Brain microvascular endothelial cell (primary cell): ENCODE results near the gene TCF4.

Experiments
- DNase-seq: peaks from one replicate; pipeline ENCODE4 v3.0.0-alpha.2; 2020
- H3K27ac ChIP-seq: fragments of 250-450 bp; sonication (Bioruptor Pico); 2 replicates; pipeline ENCODE4 v1.5.1; 2020; ENCODE audit warnings: mild to moderate bottlenecking, moderate library complexity
- H3K27me3 ChIP-seq: fragments of 250-450 bp; sonication (Bioruptor Pico); replicated peaks from 2 replicates; pipeline ENCODE4 v1.5.1; 2020; ENCODE audit warnings: mild to moderate bottlenecking
- H3K36me3 ChIP-seq: fragments of 250-450 bp; sonication (Bioruptor Pico); replicated peaks from 2 replicates; pipeline ENCODE4 v1.5.1; 2020; ENCODE audit warnings: mild to moderate bottlenecking
- H3K4me3 ChIP-seq: 2 replicates; pipeline ENCODE4 v1.5.1; 2011; ENCODE audit warnings: low read depth, mild to moderate bottlenecking, control low read depth, low read length, moderate library complexity
- in situ Hi-C: cut with HindIII; loops from 2 replicates; pipeline ENCODE4 v1.10.0; 2017; ENCODE audit warnings: low sequenced_read_pairs, low pct_ligation_motif_present
- TF ChIP-seq, protein P1 (sequence below): IDR thresholded peaks from 2 replicates; pipeline ENCODE4 v1.5.1; 2011; ENCODE audit warnings: low read depth, mild to moderate bottlenecking, moderate library complexity, low read length, control low read depth, inconsistent platforms; ENCODE audit errors: missing control alignments

The TCF4 gene

GRCh38 chr18:55547705-55548056 is 40.3 kb downstream of the TCF4 start:
- DNase-seq: no peak
- TF ChIP-seq, protein P1, sequence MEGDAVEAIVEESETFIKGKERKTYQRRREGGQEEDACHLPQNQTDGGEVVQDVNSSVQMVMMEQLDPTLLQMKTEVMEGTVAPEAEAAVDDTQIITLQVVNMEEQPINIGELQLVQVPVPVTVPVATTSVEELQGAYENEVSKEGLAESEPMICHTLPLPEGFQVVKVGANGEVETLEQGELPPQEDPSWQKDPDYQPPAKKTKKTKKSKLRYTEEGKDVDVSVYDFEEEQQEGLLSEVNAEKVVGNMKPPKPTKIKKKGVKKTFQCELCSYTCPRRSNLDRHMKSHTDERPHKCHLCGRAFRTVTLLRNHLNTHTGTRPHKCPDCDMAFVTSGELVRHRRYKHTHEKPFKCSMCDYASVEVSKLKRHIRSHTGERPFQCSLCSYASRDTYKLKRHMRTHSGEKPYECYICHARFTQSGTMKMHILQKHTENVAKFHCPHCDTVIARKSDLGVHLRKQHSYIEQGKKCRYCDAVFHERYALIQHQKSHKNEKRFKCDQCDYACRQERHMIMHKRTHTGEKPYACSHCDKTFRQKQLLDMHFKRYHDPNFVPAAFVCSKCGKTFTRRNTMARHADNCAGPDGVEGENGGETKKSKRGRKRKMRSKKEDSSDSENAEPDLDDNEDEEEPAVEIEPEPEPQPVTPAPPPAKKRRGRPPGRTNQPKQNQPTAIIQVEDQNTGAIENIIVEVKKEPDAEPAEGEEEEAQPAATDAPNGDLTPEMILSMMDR: no peak
- H3K27me3 ChIP-seq: no peaks in the 10 kb centered on the region
- H3K4me3 ChIP-seq: no peak overlapping the region
- no peak overlapping the region for H3K27ac ChIP-seq
- in situ Hi-C loops: no loop called here
- H3K36me3 ChIP-seq: no peaks in the 10 kb centered on the region

DNA sequence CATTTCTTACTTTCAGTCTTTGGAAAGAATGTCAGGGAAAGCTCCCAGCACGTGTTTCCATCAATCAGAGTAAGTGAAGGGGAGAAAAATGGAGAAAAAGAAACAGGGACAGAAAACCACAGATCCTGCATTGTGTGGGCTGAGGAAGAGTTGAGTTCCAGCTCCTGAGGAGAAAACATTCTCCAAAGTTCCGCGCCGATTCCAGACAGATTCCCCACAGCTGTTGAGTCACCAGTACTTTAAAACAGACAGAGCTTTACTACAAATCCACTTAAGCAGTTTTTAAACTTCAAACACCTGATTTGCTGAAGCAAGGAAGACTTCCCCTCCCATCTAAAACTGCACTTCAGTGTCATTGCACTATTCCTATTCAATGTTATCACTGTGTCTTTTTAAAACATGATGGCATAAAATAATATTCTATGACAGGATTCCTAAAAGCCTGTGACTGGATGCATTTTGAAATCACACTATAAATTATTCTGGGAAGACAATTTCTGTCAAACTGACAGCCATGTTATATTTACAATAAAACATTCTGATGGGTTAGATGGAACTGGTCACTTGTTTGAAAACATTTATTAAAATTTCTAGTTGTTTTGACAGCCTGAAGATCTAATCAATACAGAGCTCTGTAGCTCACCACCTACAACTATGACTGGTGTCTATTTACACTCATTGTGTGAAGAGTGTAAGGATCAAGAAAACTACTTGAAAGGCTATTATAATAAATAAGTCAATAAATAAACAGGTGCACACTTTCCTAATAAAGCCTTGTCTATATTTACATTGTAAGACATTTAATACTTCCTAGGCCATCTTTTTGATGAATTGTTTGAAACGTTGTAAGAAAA is 40.9 kb downstream of the TCF4 start:
- no peaks in the 10 kb centered on the region for H3K27me3 ChIP-seq
- peak; percentile 61 for DNase-seq
- H3K36me3 ChIP-seq: no peaks in the 10 kb centered on the region
- TF ChIP-seq, protein P1: no peak
- H3K27ac ChIP-seq: peak overlapping the region; percentile 49
- in situ Hi-C loops: no loop called here
- H3K4me3 ChIP-seq: peak overlapping the region; percentile 18

GRCh38 chr18:55544014-55544413 is 44.0 kb downstream of the TCF4 start:
- Histone ChIP-seq H3K4me3 (no peak overlapping the region), H3K36me3 (no peaks in the 10 kb centered on the region), H3K27me3 (no peaks in the 10 kb centered on the region), H3K27ac (no peak overlapping the region)
- in situ Hi-C loops: no loop called here
- TF ChIP-seq, protein P1: no peak
- no peak for DNase-seq

DNA sequence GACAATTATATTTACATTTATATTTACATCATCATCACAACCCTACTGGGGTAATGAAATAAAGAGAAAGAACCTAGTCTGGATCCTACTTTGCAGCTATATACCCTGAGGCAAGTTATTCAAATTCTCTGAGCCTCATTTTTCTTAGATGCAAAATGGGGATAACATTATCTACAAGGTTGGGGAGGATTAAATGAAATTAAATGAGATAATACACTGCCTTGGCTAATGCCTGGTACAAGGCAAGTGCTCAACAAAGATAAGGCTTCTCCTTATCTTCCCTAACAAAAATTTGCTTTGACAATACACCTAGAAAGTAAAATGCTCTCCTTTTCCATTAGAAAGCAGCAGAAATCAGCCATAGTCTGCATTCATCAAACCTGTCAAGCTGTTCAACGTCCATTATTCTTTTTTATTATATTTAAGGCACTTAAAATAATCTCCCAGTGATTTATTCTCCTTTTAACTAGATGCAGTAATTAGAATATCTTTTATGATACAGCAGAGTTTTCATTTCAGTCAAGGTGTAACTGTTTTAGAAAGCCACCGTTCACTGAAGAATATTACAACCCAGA is 44.8 kb downstream of the TCF4 start:
- H3K27ac ChIP-seq: no peak overlapping the region
- H3K27me3 ChIP-seq: no peaks in the 10 kb centered on the region
- TF ChIP-seq, protein P1: no peak
- in situ Hi-C loops: no loop called here
- H3K4me3 ChIP-seq: no peak overlapping the region
- no peak for DNase-seq
- no peaks in the 10 kb centered on the region for H3K36me3 ChIP-seq

DNA sequence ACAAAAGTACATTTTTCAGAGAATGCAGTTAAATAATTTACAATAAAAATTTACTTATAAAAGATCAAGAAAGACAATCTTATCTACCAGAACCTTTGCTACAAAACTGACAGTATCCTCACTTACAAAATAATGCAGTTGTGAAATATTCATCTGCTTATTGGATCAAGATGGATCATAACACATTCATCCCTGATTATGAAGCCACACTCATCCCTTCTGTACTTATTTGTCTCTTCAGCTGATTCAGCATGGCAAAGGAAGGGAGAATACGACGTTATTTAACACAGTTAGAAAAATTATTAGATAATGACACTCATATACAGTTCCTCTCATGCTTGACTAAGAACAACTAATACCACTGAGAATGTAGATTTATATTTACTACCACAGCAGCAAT is 46.4 kb downstream of the TCF4 start:
- in situ Hi-C loops: no loop called here
- Histone ChIP-seq H3K36me3 (no peaks in the 10 kb centered on the region), H3K27ac (no peak overlapping the region), H3K4me3 (no peak overlapping the region), H3K27me3 (no peaks in the 10 kb centered on the region)
- DNase-seq: no peak
- TF ChIP-seq, protein P1: no peak
